IMR-90 (cell line): ENCODE results near the gene AGFG1. TPM values are rescaled to one million over a fixed set of nuclear protein-coding genes. Genes with fewer than 3 reads are reported as not detected.

Experiments used
- ATAC-seq: fragments of 200-7000 bp; cut with Tn5 transposase; 2 replicates; pipeline ENCODE4 v1.9.1; 2020; ENCODE audit warnings: low read depth, mild to moderate bottlenecking, moderate library complexity
- BruUV-seq: library from RNA; stranded (reverse); fragments of 400-500 nt; replicated peaks from 2 replicates; lab custom pipeline; 2021; lab: Mats Ljungman, UMichigan
- CTCF ChIA-PET: fragments of 300-600 bp; formaldehyde crosslinking; extraction: SDS; loops from one replicate; lab custom pipeline; 2021; ENCODE audit warnings: antibody characterized with exemption; lab: Yijun Ruan, JAX
- POLR2A ChIA-PET: fragments of 300-600 bp; sonication (Branson Sonifier 250); formaldehyde crosslinking; loops from one replicate; lab custom pipeline; 2022; ENCODE audit warnings: antibody characterized with exemption; ENCODE audit not compliant: unreplicated experiment; lab: Charles Lee
- DNase-seq: peaks from one replicate; pipeline ENCODE4 v3.0.0; 2013
- H2AFZ ChIP-seq: replicated peaks from 2 replicates; pipeline ENCODE3; 2013; ENCODE audit warnings: low read length, mild to moderate bottlenecking; ENCODE audit not compliant: poor library complexity
- H2AK5ac ChIP-seq: 2 replicates; pipeline ENCODE4 v1.6.1; 2013; ENCODE audit warnings: low read depth, low read length, inconsistent platforms
- H2AK9ac ChIP-seq: replicated peaks from 2 replicates; pipeline ENCODE3; 2013; ENCODE audit warnings: mild to moderate bottlenecking, low read depth, low read length, moderate library complexity; ENCODE audit not compliant: poor library complexity
- H2BK120ac ChIP-seq: 2 replicates; pipeline ENCODE4 v1.6.1; 2013; ENCODE audit warnings: low read depth, low read length, inconsistent platforms
- H2BK15ac ChIP-seq: 3 replicates; pipeline ENCODE4 v1.6.1; 2013; ENCODE audit warnings: low read depth, low read length, inconsistent platforms
- H2BK20ac ChIP-seq: 2 replicates; pipeline ENCODE4 v1.6.1; 2013; ENCODE audit warnings: low read depth, mild to moderate bottlenecking, inconsistent platforms, low read length, moderate library complexity
- H2BK5ac ChIP-seq: 2 replicates; pipeline ENCODE4 v1.6.1; 2013; ENCODE audit warnings: mild to moderate bottlenecking, low read depth, low read length, inconsistent platforms; ENCODE audit not compliant: poor library complexity, severe bottlenecking
- H3K14ac ChIP-seq: replicated peaks from 2 replicates; pipeline ENCODE4 v1.6.1; 2013; ENCODE audit warnings: low read depth, low read length, inconsistent platforms
- H3K18ac ChIP-seq: 2 replicates; pipeline ENCODE4 v1.6.1; 2013; ENCODE audit warnings: low read depth, low read length, control low read depth
- H3K23ac ChIP-seq: 2 replicates; pipeline ENCODE4 v1.6.1; 2013; ENCODE audit warnings: low read depth, low read length, inconsistent platforms
- H3K27ac ChIP-seq: 2 replicates; pipeline ENCODE4 v1.5.1; 2013; ENCODE audit warnings: mild to moderate bottlenecking, control low read depth, low read length; ENCODE audit not compliant: insufficient read depth
- H3K27me3 ChIP-seq: 2 replicates; pipeline ENCODE4 v1.6.1; 2013; ENCODE audit warnings: low read length; ENCODE audit not compliant: control insufficient read depth, insufficient read depth
- H3K36me3 ChIP-seq: 2 replicates; pipeline ENCODE4 v1.6.1; 2013; ENCODE audit warnings: low read length, mixed read lengths; ENCODE audit not compliant: control insufficient read depth, insufficient read depth
- H3K4ac ChIP-seq: 2 replicates; pipeline ENCODE4 v1.6.1; 2013; ENCODE audit warnings: low read depth, low read length, inconsistent platforms
- H3K4me1 ChIP-seq: 2 replicates; pipeline ENCODE4 v1.6.1; 2013; ENCODE audit warnings: low read length, mixed read lengths; ENCODE audit not compliant: control insufficient read depth, insufficient read depth
- H3K4me2 ChIP-seq: 2 replicates; pipeline ENCODE4 v1.6.1; 2013; ENCODE audit warnings: low read depth, mild to moderate bottlenecking, control low read depth, low read length, moderate library complexity
- H3K4me3 ChIP-seq: 2 replicates; pipeline ENCODE4 v1.5.1; 2013; ENCODE audit warnings: low read depth, mild to moderate bottlenecking, control low read depth, low read length, moderate library complexity; ENCODE audit not compliant: insufficient read depth
- H3K56ac ChIP-seq: 2 replicates; pipeline ENCODE4 v1.6.1; 2013; ENCODE audit warnings: low read length, inconsistent platforms; ENCODE audit not compliant: insufficient read depth; ENCODE audit errors: extremely low read depth
- H3K79me1 ChIP-seq, 2 experiments: 2 replicates each; pipeline ENCODE4 v1.6.1; 2013; ENCODE audit warnings: low read length in 2 of 2, inconsistent platforms in 1 of 2, low read depth in 1 of 2
- H3K9ac ChIP-seq: 2 replicates; pipeline ENCODE4 v1.6.1; 2013; ENCODE audit warnings: low read depth, low read length, control low read depth
- H3K9me1 ChIP-seq: 2 replicates; pipeline ENCODE4 v1.6.1; 2013; ENCODE audit warnings: low read length, inconsistent platforms; ENCODE audit not compliant: insufficient read depth
- H3K9me3 ChIP-seq: 2 replicates; pipeline ENCODE4 v1.6.1; 2013; ENCODE audit warnings: low read length; ENCODE audit not compliant: control insufficient read depth, insufficient read depth
- H4K20me1 ChIP-seq: 2 replicates; pipeline ENCODE4 v1.6.1; 2013; ENCODE audit warnings: low read length, inconsistent platforms; ENCODE audit not compliant: insufficient read depth
- H4K5ac ChIP-seq: 2 replicates; pipeline ENCODE4 v1.6.1; 2013; ENCODE audit warnings: mild to moderate bottlenecking, low read depth, low read length, control low read depth
- H4K8ac ChIP-seq, 2 experiments: 2 replicates each; pipeline ENCODE4 v1.6.1; 2013; ENCODE audit warnings: low read depth in 2 of 2, low read length in 2 of 2, control low read depth in 1 of 2, inconsistent platforms in 1 of 2
- H4K91ac ChIP-seq: 2 replicates; pipeline ENCODE4 v1.6.1; 2013; ENCODE audit warnings: low read depth, low read length, inconsistent platforms; ENCODE audit not compliant: insufficient read depth
- BHLHE40 ChIP-seq: fragments of 150-350 bp; IDR thresholded peaks from 2 replicates; pipeline ENCODE4 v1.6.1; 2016; ENCODE audit warnings: mild to moderate bottlenecking, low read depth, low read length
- CEBPB ChIP-seq: IDR thresholded peaks from 2 replicates; pipeline ENCODE4 v1.6.1; 2012; ENCODE audit warnings: low read depth, low read length, improper control_type of control experiment
- CHD1 ChIP-seq: IDR thresholded peaks from 2 replicates; pipeline ENCODE4 v1.6.1; 2012; ENCODE audit warnings: low read depth, low read length, improper control_type of control experiment
- FOS ChIP-seq: fragments of 150-350 bp; IDR thresholded peaks from 2 replicates; pipeline ENCODE4 v1.6.1; 2016; ENCODE audit warnings: low read depth, low read length
- MAFK ChIP-seq: IDR thresholded peaks from 2 replicates; pipeline ENCODE4 v1.6.1; 2012; ENCODE audit warnings: low read depth, low read length, improper control_type of control experiment
- MAZ ChIP-seq: IDR thresholded peaks from 2 replicates; pipeline ENCODE4 v1.6.1; 2012; ENCODE audit warnings: low read depth, mild to moderate bottlenecking, low read length, improper control_type of control experiment, moderate library complexity, borderline replicate concordance
- MXI1 ChIP-seq: IDR thresholded peaks from 2 replicates; pipeline ENCODE4 v1.6.1; 2012; ENCODE audit warnings: low read depth, mild to moderate bottlenecking, low read length, moderate library complexity, borderline replicate concordance
- NFE2L2 ChIP-seq: fragments of 150-350 bp; IDR thresholded peaks from 2 replicates; pipeline ENCODE4 v1.6.1; 2016; ENCODE audit warnings: low read depth, mild to moderate bottlenecking, low read length
- POLR2A ChIP-seq: IDR thresholded peaks from 2 replicates; pipeline ENCODE4 v1.6.1; 2012; ENCODE audit warnings: mild to moderate bottlenecking, low read depth, low read length
- RAD21 ChIP-seq: IDR thresholded peaks from 2 replicates; pipeline ENCODE4 v1.6.1; 2012; ENCODE audit warnings: low read length, improper control_type of control experiment
- RCOR1 ChIP-seq: IDR thresholded peaks from 2 replicates; pipeline ENCODE4 v1.6.1; 2012; ENCODE audit warnings: mild to moderate bottlenecking, low read length, improper control_type of control experiment; ENCODE audit not compliant: insufficient replicate concordance
- RFX5 ChIP-seq: IDR thresholded peaks from 2 replicates; pipeline ENCODE4 v1.8.0; 2012; ENCODE audit warnings: low read depth, mild to moderate bottlenecking, low read length, moderate library complexity
- SMC3 ChIP-seq: fragments of 150-350 bp; IDR thresholded peaks from 2 replicates; pipeline ENCODE4 v1.6.1; 2016; ENCODE audit warnings: low read depth, mild to moderate bottlenecking, antibody characterized with exemption, low read length, moderate library complexity
- USF2 ChIP-seq: fragments of 150-350 bp; IDR thresholded peaks from 2 replicates; pipeline ENCODE4 v1.6.1; 2017; ENCODE audit warnings: mild to moderate bottlenecking, antibody characterized with exemption, low read length, low read depth
- WGBS, 2 experiments: methylation state at CpG; one replicate each; pipeline versions ENCODE4 v1.1.5 to v1.1.7; 2013; ENCODE audit warnings: missing lambda C conversion rate in 2 of 2; ENCODE audit not compliant: insufficient read length in 1 of 2; ENCODE audit errors: extremely low coverage in 2 of 2; 5-methylcytosine and 5-hydroxymethylcytosine counted together
- dilution Hi-C: fragments of 300-500 bp; cut with HindIII; formaldehyde crosslinking; loops from one replicate; pipeline ENCODE4 v1.14.3; 2018; ENCODE audit warnings: low sequenced_read_pairs; ENCODE audit not compliant: unreplicated experiment
- in situ Hi-C: fragments of 300-500 bp; cut with MboI; formaldehyde crosslinking; loops from 3 replicates; pipeline ENCODE4 v1.14.3; 2019; ENCODE audit warnings: low sequenced_read_pairs, inconsistent platforms, mixed read lengths
- intact Hi-C: fragments of 100-400 bp; cut with micrococcal nuclease; formaldehyde crosslinking; loops from 2 replicates; pipeline ENCODE4 v1.10.0; 2022
- polyA plus RNA-seq, 3 experiments: library from polyadenylated mRNA; depleted of rRNA; stranded (reverse); fragments of >200 nt; gene quantifications; 2 replicates each; pipeline ENCODE4 v1.2.3, GENCODE V29; 2012; ENCODE audit warnings: low replicate concordance in 1 of 3
- total RNA-seq: library from RNA; depleted of rRNA; stranded (reverse); fragments of >200 nt; gene quantifications from 2 replicates; pipeline ENCODE4 v1.2.3, GENCODE V29; 2012
- TF ChIP-seq, protein P1 (sequence below): conservative IDR thresholded peaks from 2 replicates; pipeline ENCODE4 v1.5.1; 2012; ENCODE audit warnings: mild to moderate bottlenecking, low read depth, low read length, improper control_type of control experiment
- TF ChIP-seq, protein P2 (sequence below): fragments of 150-350 bp; IDR thresholded peaks from 2 replicates; pipeline ENCODE4 v1.6.1; 2016; ENCODE audit warnings: low read depth, mild to moderate bottlenecking, low read length, moderate library complexity, borderline replicate concordance

AGFG1 gene
- total and polyA plus RNA-seq, 2 of the 4 experiments (the other 2 are of a cell fraction) = 58.4 to 126 TPM

DNA sequence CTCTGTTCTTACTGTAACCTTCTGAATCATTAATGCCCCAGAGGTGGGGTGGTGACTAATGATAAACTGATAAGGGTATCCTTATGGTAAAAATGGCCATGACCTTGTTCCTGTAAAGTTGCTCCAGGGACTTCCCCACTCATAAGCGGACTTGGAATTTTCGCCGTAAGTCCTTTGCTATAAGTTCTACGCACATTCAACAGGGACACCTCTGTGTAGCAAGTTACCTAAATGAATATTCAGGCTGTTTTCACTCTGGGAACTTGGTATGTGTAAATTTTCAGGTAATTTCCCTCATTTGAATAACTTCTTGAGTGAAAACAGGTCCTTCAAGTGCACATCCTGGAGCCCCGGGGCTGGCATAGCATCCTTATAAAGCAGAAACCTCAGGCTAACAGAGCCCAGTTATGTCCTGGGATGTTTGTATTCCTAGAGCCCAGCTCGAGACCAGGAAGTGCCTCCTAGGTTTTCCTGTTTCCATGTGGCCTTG lies 9.4 kb upstream of the AGFG1 start:
- no CpG with 5 or more reads among the region's 6 CpGs for WGBS, 2 experiments
- CTCF ChIA-PET = no interaction called here

More for the DNA sequence above, 9.4 kb upstream of the AGFG1 start:
- no peak overlapping the region for H3K14ac ChIP-seq
- POLR2A ChIA-PET = no interaction called here
- H2AFZ ChIP-seq = no peak overlapping the region
- H3K36me3 ChIP-seq = no peaks in the 10 kb centered on the region
- no peaks in the 10 kb centered on the region; the same call in 1 of the 2 replicates for H4K20me1 ChIP-seq
- no peak overlapping the region for H3K18ac ChIP-seq
- no peak for ATAC-seq
- H2BK20ac ChIP-seq = no peak overlapping the region
- no peak overlapping the region for H3K56ac ChIP-seq
- dilution Hi-C loops = no loop called here
- no peaks in the 10 kb centered on the region for H3K9me3 ChIP-seq
- H3K4me1 ChIP-seq = peaks cover 17% of the 10 kb centered on the region
- no peak overlapping the region for H4K5ac ChIP-seq
- H4K91ac ChIP-seq = no peak overlapping the region
- H3K79me1 ChIP-seq = no peaks in the 10 kb centered on the region; a peak in 1 of 4 replicates
- H2BK5ac ChIP-seq = no peak overlapping the region
- no peak overlapping the region for H3K4me2 ChIP-seq
- no peak overlapping the region for H3K4ac ChIP-seq
- no peak for DNase-seq
- no peaks in the 10 kb centered on the region for H3K27me3 ChIP-seq
- intact Hi-C loops = no loop called here
- H2AK5ac ChIP-seq = no peak overlapping the region
- H2BK15ac ChIP-seq = no peak overlapping the region
- H2AK9ac ChIP-seq = no peak overlapping the region
- H3K9me1 ChIP-seq = peaks cover 7% of the 10 kb centered on the region; the same call in 1 of the 2 replicates
- H3K4me3 ChIP-seq = no peak overlapping the region
- no peak overlapping the region for H3K23ac ChIP-seq
- in situ Hi-C loops = no loop called here
- no peak overlapping the region for H3K9ac ChIP-seq
- no peak overlapping the region for H3K27ac ChIP-seq
- no peak for TF ChIP-seq RAD21
- TF ChIP-seq, protein P1, sequence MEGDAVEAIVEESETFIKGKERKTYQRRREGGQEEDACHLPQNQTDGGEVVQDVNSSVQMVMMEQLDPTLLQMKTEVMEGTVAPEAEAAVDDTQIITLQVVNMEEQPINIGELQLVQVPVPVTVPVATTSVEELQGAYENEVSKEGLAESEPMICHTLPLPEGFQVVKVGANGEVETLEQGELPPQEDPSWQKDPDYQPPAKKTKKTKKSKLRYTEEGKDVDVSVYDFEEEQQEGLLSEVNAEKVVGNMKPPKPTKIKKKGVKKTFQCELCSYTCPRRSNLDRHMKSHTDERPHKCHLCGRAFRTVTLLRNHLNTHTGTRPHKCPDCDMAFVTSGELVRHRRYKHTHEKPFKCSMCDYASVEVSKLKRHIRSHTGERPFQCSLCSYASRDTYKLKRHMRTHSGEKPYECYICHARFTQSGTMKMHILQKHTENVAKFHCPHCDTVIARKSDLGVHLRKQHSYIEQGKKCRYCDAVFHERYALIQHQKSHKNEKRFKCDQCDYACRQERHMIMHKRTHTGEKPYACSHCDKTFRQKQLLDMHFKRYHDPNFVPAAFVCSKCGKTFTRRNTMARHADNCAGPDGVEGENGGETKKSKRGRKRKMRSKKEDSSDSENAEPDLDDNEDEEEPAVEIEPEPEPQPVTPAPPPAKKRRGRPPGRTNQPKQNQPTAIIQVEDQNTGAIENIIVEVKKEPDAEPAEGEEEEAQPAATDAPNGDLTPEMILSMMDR = no peak
- no peak for TF ChIP-seq BHLHE40
- TF ChIP-seq MAFK = no peak
- no peak for TF ChIP-seq CEBPB
- TF ChIP-seq MAZ = no peak
- TF ChIP-seq SMC3 = no peak
- TF ChIP-seq POLR2A = no peak
- no peak for TF ChIP-seq RFX5
- no peak for TF ChIP-seq MXI1
- no peak for TF ChIP-seq RCOR1
- TF ChIP-seq CHD1 = no peak
- TF ChIP-seq, protein P2, sequence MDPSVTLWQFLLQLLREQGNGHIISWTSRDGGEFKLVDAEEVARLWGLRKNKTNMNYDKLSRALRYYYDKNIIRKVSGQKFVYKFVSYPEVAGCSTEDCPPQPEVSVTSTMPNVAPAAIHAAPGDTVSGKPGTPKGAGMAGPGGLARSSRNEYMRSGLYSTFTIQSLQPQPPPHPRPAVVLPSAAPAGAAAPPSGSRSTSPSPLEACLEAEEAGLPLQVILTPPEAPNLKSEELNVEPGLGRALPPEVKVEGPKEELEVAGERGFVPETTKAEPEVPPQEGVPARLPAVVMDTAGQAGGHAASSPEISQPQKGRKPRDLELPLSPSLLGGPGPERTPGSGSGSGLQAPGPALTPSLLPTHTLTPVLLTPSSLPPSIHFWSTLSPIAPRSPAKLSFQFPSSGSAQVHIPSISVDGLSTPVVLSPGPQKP = no peak
- TF ChIP-seq FOS = no peak
- no peak for TF ChIP-seq USF2
- no peak for TF ChIP-seq NFE2L2
- no peak overlapping the region for H4K8ac ChIP-seq
- no TSS peak for BruUV-seq
- H2BK120ac ChIP-seq = no peak overlapping the region
